Measurements from ENCODE around the gene DNM2. TPM values are rescaled to one million over a fixed set of nuclear protein-coding genes. Genes with fewer than 3 reads are reported as not detected.
A peak's percentile ranks its signal among the peaks of the same experiment; 100 is the strongest.

Gene DNM2
- total RNA-seq, 4 donors from 2014 or later = 73.6 to 115 (median 93.7) TPM

GRCh38 chr19:10736916-10737551 lies 19.2 kb downstream of the DNM2 start:
- Histone ChIP-seq H3K27ac (replicated peaks in 1 of 4) (no peak overlapping the region), H3K4me1 (peaks cover 10 to 27% (median 17%) of the 10 kb centered on the region in 4 donors), H3K9me3 (no peaks in the 10 kb centered on the region), H3K36me3 (peaks cover 0 to 4% (median 1%) of the 10 kb centered on the region in 4 donors), H3K27me3 (no peaks in the 10 kb centered on the region), H3K4me3 (no peak overlapping the region)
- WGBS = 80% methylated on average over 9 of the region's 9 CpGs
- no peak for DNase-seq (ENCODE audit: extremely low spot score)
- TF ChIP-seq POLR2A (IDR thresholded peaks at IDR 0.05; ENCODE audit: low read depth) (no peak), EP300 (IDR thresholded peaks at IDR 0.05) (no peak), POLR2AphosphoS5 (IDR thresholded peaks at IDR 0.05) (no peak), CTCF (IDR thresholded peaks at IDR 0.05) (no peak)
- intact Hi-C loops (cut with DNase I) = no loop called here

GRCh38 chr19:10737722-10738121 lies 19.8 kb downstream of the DNM2 start:
- TF ChIP-seq EP300 (IDR thresholded peaks at IDR 0.05) = no peak
- no peak for TF ChIP-seq POLR2AphosphoS5 (IDR thresholded peaks at IDR 0.05)
- no peak for TF ChIP-seq POLR2A (IDR thresholded peaks at IDR 0.05; ENCODE audit: low read depth)
- no peak for TF ChIP-seq CTCF (IDR thresholded peaks at IDR 0.05)
- Histone ChIP-seq H3K4me3 (no peak overlapping the region), H3K9me3 (no peaks in the 10 kb centered on the region), H3K27ac (replicated peaks in 1 of 4) (no peak overlapping the region), H3K4me1 (peaks cover 16 to 34% (median 22%) of the 10 kb centered on the region in 4 donors), H3K27me3 (no peaks in the 10 kb centered on the region), H3K36me3 (peaks cover 0 to 4% (median 1%) of the 10 kb centered on the region in 4 donors)
- 100% methylated on average over 9 of the region's 9 CpGs for WGBS
- no peak for DNase-seq (ENCODE audit: extremely low spot score)
- intact Hi-C loops (cut with DNase I) = no loop called here

GRCh38 chr19:10740798-10741197 lies 22.9 kb downstream of the DNM2 start:
- Histone ChIP-seq H3K9me3 (no peaks in the 10 kb centered on the region), H3K4me1 (peaks cover 36 to 57% (median 41%) of the 10 kb centered on the region in 4 donors), H3K4me3 (no peak overlapping the region), H3K27ac (replicated peaks in 1 of 4) (no peak overlapping the region), H3K27me3 (no peaks in the 10 kb centered on the region), H3K36me3 (peaks cover 0 to 4% (median 1%) of the 10 kb centered on the region in 4 donors)
- WGBS = 96% methylated on average over 3 of the region's 3 CpGs
- no peak for DNase-seq (ENCODE audit: extremely low spot score)
- intact Hi-C loops (cut with DNase I) = no loop called here
- no peak for TF ChIP-seq CTCF (IDR thresholded peaks at IDR 0.05)
- TF ChIP-seq POLR2AphosphoS5 (IDR thresholded peaks at IDR 0.05) = no peak
- TF ChIP-seq EP300 (IDR thresholded peaks at IDR 0.05) = no peak

- Histone ChIP-seq H3K27me3 (no peaks in the 10 kb centered on the region), H3K4me1 (peaks cover 34 to 53% (median 35%) of the 10 kb centered on the region in 4 donors), H3K36me3 (peaks cover 0 to 4% (median 1%) of the 10 kb centered on the region in 4 donors), H3K9me3 (no peaks in the 10 kb centered on the region), H3K4me3 (no peak overlapping the region), H3K27ac (replicated peaks in 1 of 4) (no peak overlapping the region)
- TF ChIP-seq EP300 (IDR thresholded peaks at IDR 0.05) = no peak
- peak in 1 of 2 donors; percentile 26 for TF ChIP-seq POLR2AphosphoS5 (IDR thresholded peaks at IDR 0.05)
- WGBS = 68% methylated on average over 4 of the region's 4 CpGs
- DNase-seq (ENCODE audit: extremely low spot score) = no peak
- intact Hi-C loops (cut with DNase I) = no loop called here
Observed at GRCh38 chr19:10742476-10742875, 24.6 kb downstream of the DNM2 start.

GRCh38 chr19:10744253-10744798 lies 26.4 kb downstream of the DNM2 start:
- DNase-seq (ENCODE audit: extremely low spot score) = no peak
- H3K4me1 ChIP-seq = peaks cover 50 to 61% (median 50%) of the 10 kb centered on the region in 4 donors
- 68% methylated on average over 5 of the region's 11 CpGs for WGBS
- TF ChIP-seq POLR2AphosphoS5 (IDR thresholded peaks at IDR 0.05) (no peak), POLR2A (IDR thresholded peaks at IDR 0.05; ENCODE audit: low read depth) (no peak), EP300 (IDR thresholded peaks at IDR 0.05) (no peak), CTCF (IDR thresholded peaks at IDR 0.05) (no peak)
- no peaks in the 10 kb centered on the region for H3K27me3 ChIP-seq
- H3K9me3 ChIP-seq = no peaks in the 10 kb centered on the region
- H3K36me3 ChIP-seq = no peaks in the 10 kb centered on the region
- H3K4me3 ChIP-seq = no peak overlapping the region
- intact Hi-C loops (cut with DNase I) = no loop called here
- H3K27ac ChIP-seq (replicated peaks in 1 of 4) = no peak overlapping the region
